Activated T-helper 1 cell treated with anti-CD3 and anti-CD28 coated beads, Interleukin-2, amount 50 U/mL, for 16 hours (primary cell): ENCODE results near the gene KSR1.
A peak's percentile ranks its signal among the peaks of the same experiment; 100 is the strongest.

Source experiments
- DNase-seq, 2 donors: peaks; one replicate each; pipeline ENCODE4 v3.0.0-alpha.2; 2020; ENCODE audit warnings: low read depth in 1 of 2, low spot score in 1 of 2

KSR1 gene

GRCh38 chr17:27585153-27585681 is 129.0 kb downstream of the KSR1 start:
- no peak for DNase-seq

GRCh38 chr17:27585792-27586191 is 129.5 kb downstream of the KSR1 start:
- DNase-seq, result no peak

DNA sequence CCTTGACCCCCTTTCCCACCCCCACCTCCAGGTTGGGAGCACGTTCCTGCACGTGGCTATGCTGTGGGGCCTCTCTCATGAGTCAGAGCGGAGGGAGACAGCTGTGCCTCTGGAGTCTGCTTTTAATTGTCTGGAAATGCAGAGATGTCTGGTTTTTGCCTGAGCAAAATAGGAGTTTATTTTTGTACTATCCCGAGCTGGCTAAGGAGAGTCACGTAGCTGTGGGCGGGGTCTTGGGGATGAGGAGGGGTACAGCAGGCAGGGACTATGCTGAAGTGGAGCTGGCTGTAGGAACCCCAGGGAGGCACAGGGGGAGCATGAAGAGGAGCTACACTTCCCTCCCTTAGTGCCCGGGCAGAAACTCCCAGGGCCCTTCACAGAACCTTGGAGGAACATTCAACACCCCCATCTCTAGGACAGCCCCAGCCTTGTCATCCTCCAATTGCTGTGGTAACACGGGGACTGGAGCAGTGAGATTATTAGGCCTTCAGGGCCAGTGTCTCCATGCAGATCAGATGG is 130.0 kb downstream of the KSR1 start:
- DNase-seq, result no peak

DNA sequence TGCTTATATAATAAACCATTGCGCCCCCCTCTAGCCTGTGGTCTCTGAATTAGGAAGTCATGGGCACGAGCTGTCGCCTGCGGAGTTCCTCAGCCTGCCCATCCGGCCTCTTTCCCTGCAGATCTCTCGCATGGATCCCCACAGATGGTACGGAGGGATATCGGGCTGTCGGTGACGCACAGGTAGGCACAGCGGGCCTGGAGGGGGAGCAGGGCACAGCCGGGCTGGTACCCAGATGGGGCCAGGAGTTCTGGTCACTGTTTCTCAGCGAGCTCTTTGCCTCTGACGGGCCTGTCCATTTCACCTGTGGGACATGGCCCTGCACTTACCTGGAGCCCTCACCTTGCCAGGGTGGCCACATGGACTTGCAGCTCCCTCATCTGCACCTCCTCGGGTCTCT is 132.1 kb downstream of the KSR1 start:
- no peak for DNase-seq

DNA sequence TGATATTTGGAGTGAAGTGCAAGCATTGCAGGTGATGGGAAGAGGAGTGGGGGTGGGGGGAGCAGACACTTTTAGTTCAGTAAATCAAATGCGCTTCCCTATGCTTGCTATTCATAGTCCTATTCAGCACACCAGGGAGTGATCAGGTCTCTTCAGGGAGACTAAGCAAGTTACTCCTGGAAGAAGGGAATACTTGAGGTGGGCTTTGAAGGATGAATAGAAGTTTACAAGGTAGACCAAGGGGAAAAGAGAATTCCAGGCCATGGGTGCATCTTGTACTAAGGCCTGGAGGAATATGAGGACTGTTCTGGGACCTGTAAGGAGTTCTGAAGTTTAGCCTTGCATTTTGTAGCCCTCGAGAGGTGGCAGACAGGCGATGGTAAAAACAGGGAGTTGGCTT is 134.6 kb downstream of the KSR1 start:
- no peak for DNase-seq

GRCh38 chr17:27591986-27592385 is 135.7 kb downstream of the KSR1 start:
- DNase-seq, result no peak

- DNase-seq, result no peak
Measured at GRCh38 chr17:27593232-27593856, 137.1 kb downstream of the KSR1 start.

- DNase-seq, result no peak
Measured at GRCh38 chr17:27593857-27594255, 137.6 kb downstream of the KSR1 start.

DNA sequence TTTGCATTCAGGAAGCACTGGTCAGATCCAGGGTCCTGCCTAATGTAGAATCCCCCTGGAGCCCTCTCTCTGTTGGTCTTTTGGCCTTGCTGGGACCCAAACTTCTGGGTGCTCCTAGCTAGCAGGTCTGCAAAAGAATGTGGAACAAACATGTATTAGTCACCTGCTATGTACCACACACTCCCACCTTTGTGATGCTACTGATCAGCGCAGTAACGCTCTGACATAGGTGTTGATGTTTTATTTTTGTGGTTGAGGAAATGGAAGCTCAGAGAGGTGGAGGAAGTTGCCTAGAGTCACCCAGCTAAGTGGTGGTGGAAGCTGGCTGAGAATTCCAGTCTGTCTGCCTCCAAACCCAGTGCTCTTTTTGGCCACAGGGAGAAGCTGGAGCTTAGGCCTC is 139.0 kb downstream of the KSR1 start:
- DNase-seq, result no peak

DNA sequence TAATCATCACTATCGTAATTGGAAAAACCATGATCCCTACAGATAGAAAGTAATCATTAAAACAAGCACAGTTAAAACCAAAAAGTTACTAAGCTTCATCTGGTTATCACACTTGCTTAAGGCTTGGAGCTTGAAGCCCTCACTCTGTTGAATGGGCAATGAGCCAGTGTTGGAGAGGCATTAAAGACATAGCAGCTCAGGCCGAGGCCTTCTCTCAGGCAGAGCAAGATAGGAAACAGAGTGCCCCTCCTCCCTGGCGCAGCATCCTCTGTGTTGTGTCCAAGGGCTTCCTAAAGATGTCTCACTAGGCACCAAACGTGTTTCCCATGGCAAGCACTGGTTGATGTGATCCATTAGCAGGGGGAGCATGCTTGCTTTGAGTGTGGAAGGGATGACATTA is 139.8 kb downstream of the KSR1 start:
- no peak for DNase-seq

GRCh38 chr17:27596566-27597187 is 140.4 kb downstream of the KSR1 start:
- DNase-seq, result no peak

DNA sequence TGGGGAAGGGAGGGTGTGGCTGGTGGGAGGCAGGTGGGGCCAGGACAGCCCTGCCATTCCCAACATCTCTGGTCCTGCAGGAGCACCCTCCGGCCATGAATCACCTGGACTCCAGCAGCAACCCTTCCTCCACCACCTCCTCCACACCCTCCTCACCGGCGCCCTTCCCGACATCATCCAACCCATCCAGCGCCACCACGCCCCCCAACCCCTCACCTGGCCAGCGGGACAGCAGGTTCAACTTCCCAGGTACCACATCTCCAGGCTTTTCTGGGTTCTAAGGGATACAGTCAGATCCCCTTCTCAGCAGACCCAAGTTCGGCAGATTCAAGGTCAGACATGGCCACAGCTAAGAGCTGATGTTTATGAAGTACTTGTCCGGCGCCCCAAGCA is 140.9 kb downstream of the KSR1 start:
- no peak for DNase-seq

DNA sequence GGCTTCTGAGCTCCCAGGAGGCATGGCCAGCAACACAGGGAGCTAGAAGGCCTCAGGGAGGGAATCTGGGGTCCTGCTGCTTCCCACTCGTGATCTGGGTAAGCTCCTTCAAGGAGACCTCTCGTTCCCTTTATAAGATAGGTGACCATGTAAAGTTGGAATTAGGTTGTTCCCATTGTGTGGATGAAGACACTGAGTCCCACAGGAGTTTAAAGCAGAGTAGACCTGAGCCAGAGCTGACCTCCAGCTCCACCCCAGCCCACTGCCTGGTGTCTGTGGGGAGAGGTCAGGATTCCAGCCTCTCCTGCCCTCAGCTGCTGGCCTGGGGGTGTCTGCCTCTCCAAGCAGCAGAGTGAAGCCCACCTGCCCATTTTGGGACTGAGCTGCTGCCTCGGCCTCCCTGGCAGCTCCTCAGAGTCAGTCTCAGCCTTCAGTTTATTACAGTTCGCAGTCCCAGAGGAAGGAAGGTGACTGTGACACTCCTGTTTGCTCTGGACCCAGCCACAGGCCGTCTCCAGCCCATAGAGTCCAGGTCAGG is 141.6 kb downstream of the KSR1 start:
- DNase-seq, result no peak

DNA sequence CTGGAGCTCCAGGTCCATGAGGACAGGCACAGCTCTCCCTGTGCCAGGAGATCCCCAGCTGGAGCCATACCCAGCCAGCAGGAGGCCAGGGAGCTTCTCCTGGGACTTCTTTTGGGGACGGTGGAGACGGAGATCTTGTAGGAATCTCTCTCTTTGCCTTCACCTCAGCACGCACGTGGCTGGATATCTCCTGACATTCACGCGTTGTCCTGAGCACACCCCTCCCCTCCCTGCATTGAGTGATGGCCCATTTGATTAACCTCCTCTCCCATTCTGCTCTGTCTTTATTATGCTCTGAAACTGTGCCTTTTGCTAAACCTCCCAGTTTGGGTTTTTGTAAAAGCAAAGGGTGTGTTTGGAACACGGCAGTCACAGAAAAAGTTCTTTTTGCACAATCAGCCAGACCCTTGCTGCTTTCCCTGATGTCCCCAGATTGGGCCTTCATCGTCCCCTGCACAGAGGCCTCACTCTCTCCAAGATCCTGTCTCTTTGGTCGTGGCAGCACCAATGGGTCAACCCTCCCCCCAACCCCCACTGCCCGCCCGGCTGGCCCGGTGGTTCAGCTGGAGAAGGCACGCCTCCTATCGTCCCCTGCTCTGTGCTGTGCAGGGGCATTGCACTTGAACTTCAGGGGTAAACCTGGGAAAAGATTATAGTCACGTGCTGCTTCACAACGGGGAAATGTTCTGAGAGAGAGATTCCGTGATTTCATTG is 142.2 kb downstream of the KSR1 start:
- no peak for DNase-seq

- DNase-seq, result no peak
Measured at GRCh38 chr17:27600471-27600870, 144.2 kb downstream of the KSR1 start.

GRCh38 chr17:27601069-27601974 is 145.1 kb downstream of the KSR1 start:
- peak; percentile 68 to 80 for DNase-seq

- DNase-seq, result no peak
Measured at GRCh38 chr17:27601975-27602302, 145.7 kb downstream of the KSR1 start.

DNA sequence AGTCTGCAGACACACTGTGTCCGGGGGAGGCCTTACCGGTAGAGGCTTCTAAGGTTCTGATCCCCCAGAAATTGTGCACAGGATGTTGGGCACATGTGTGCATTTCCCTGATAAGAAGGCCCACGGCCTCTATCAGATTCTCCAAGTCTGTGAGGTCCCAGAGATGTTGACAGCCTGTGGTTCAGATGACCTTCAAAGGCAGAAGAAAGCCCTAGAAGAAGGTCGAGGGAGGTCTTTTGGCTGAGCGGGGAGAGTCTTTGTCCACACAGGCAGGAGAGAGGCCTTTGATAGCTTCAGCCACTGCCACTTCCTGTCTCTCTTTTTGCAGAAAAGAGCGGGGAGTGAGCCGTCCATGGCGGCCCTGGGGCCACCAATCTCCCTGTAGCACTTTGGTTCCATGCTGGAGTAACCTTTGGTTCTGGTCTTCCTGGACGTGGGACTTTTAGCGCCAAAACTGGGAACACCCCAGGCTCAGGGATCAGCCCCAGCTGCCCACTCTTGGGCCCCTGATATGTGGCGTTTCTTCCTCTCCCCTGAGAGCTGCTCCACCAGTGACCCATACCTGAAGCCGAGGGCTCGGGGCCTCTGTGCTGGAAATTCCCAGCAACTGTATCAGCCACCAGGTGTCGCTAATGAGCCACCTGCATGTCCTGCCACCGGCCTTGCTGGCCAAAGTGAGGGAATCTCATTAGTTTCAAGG is 146.6 kb downstream of the KSR1 start:
- DNase-seq, result peak; percentile 43 to 45

DNA sequence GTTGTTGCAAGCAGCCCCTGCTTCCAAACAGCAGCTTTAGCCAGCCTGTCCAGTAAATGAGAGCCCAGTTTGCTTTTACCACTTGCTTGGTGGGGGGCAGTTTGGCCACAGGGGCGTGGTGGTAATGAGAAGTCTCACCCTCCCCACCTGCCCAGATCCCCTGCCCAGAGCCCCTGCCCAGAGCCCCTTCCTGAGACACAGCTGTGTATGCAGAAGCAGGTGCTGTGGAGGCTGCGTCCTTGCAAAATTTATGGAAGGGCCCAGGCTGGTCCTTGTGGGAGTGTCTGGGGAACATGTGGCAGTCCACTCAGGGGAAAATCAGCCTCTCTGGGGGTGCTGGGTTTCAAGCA is 147.1 kb downstream of the KSR1 start:
- DNase-seq, result no peak
